Left ventricle myocardium inferior (tissue), 1 donor: ENCODE results near the gene RPL27A. TPM values are rescaled to one million over a fixed set of nuclear protein-coding genes. Genes with fewer than 3 reads are reported as not detected.
A peak's percentile ranks its signal among the peaks of the same experiment; 100 is the strongest.

Source experiments
- DNase-seq: peaks from one replicate; pipeline ENCODE4 v3.0.0-alpha.2; 2020
- H3K27ac ChIP-seq: fragments of 200-600 bp; replicated peaks from 2 replicates; pipeline ENCODE4 v1.8.0; 2021
- H3K27me3 ChIP-seq: fragments of 200-600 bp; 2 replicates; pipeline ENCODE4 v1.8.0; 2021; ENCODE audit warnings: low read depth
- H3K36me3 ChIP-seq: fragments of 200-600 bp; 2 replicates; pipeline ENCODE4 v1.8.0; 2021
- H3K4me1 ChIP-seq: fragments of 200-600 bp; 2 replicates; pipeline ENCODE4 v1.8.0; 2021
- H3K4me3 ChIP-seq: fragments of 200-600 bp; 2 replicates; pipeline ENCODE4 v1.8.0; 2021; ENCODE audit warnings: mild to moderate bottlenecking, moderate library complexity
- H3K9me3 ChIP-seq: fragments of 200-600 bp; replicated peaks from 2 replicates; pipeline ENCODE4 v1.8.0; 2021
- intact Hi-C: fragments of 100-400 bp; cut with micrococcal nuclease; formaldehyde crosslinking; loops from one replicate; pipeline ENCODE4 v1.11.0; 2022
- long read RNA-seq: library from polyadenylated mRNA; unstranded; transcript quantifications from one replicate; pipeline ENCODE4 v2.0.0, GENCODE V29; 2021
- total RNA-seq: library from RNA; stranded (reverse); fragmentation: NEBNext Ultra II Directional; extraction: Animal tissue kit (Norgen Biotek cat#: 25700); gene quantifications from one replicate; pipeline ENCODE4 v1.2.1, GENCODE V29; 2021
- TF ChIP-seq, protein P1 (sequence below): fragments of 200-600 bp; IDR thresholded peaks from 2 replicates; pipeline ENCODE4 v1.8.0; 2021; ENCODE audit warnings: antibody characterized with exemption, mild to moderate bottlenecking, borderline replicate concordance
- donor health status: DM: no; HTN: yes; CAD: no; lungs with severe emphysema.

RPL27A gene
- total RNA-seq, result 597 TPM
- long read RNA-seq, full-length matches to known transcripts, result 203 of 208 reads
- long read RNA-seq, partial matches to known transcripts, result 3 of 208 reads
- long read RNA-seq, other reads (novel, unspliced or antisense), result 2 of 208 reads

GRCh38 chr11:8682303-8683114 lies at the start of gene RPL27A, which contains the start of gene TRIM66:
Gene RPL27A (plus strand): TSS chr11:8682792. CDS start chr11:8682814, 22 bp downstream.
Gene TRIM66 (minus strand): TSS chr11:8682665. CDS start chr11:8672274, 10,391 bp downstream.
- Histone ChIP-seq H3K9me3 (no peaks in the 10 kb centered on the region), H3K36me3 (peaks cover 36% of the 10 kb centered on the region), H3K27me3 (no peaks in the 10 kb centered on the region), H3K4me3 (peak within 1 kb of the TSS; percentile 95), H3K4me1 (peaks cover 43% of the 10 kb centered on the region), H3K27ac (peak within 1 kb of the TSS; percentile 98)
- DNase-seq, result peak; percentile 99
- TF ChIP-seq, protein P1, sequence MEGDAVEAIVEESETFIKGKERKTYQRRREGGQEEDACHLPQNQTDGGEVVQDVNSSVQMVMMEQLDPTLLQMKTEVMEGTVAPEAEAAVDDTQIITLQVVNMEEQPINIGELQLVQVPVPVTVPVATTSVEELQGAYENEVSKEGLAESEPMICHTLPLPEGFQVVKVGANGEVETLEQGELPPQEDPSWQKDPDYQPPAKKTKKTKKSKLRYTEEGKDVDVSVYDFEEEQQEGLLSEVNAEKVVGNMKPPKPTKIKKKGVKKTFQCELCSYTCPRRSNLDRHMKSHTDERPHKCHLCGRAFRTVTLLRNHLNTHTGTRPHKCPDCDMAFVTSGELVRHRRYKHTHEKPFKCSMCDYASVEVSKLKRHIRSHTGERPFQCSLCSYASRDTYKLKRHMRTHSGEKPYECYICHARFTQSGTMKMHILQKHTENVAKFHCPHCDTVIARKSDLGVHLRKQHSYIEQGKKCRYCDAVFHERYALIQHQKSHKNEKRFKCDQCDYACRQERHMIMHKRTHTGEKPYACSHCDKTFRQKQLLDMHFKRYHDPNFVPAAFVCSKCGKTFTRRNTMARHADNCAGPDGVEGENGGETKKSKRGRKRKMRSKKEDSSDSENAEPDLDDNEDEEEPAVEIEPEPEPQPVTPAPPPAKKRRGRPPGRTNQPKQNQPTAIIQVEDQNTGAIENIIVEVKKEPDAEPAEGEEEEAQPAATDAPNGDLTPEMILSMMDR, result peak; percentile 38
- intact Hi-C loops, result no loop called here

GRCh38 chr11:8634498-8634897 lies 48.1 kb upstream of the RPL27A start:
- no peaks in the 10 kb centered on the region for H3K4me1 ChIP-seq
- TF ChIP-seq, protein P1, result no peak
- H3K4me3 ChIP-seq, result no peak overlapping the region
- no peaks in the 10 kb centered on the region for H3K27me3 ChIP-seq
- intact Hi-C loops, result no loop called here
- peaks cover 8% of the 10 kb centered on the region for H3K9me3 ChIP-seq
- DNase-seq, result no peak
- H3K27ac ChIP-seq, result no peak overlapping the region
- peaks cover 57% of the 10 kb centered on the region for H3K36me3 ChIP-seq

DNA sequence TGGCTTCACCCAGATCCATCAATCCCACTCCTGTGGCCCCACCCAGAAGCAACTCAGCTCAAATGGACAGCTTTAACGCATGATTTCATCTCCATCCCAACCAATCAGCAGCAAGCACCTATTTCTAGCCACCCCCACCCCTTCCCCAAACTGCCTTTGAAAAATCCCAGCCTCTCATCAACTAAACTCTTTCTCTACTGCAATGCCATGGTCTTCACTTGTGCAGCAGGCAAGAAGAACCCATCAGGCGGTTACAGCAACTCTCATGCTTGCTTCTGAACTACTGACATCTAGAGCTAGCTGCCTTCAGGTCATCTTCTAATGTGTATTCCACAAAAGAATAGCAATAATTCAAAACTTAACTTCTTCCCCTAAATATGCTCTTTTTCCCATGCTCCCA lies 46.5 kb upstream of the RPL27A start:
- peaks cover 67% of the 10 kb centered on the region for H3K36me3 ChIP-seq
- H3K4me1 ChIP-seq, result no peaks in the 10 kb centered on the region
- intact Hi-C loops, result no loop called here

DNA sequence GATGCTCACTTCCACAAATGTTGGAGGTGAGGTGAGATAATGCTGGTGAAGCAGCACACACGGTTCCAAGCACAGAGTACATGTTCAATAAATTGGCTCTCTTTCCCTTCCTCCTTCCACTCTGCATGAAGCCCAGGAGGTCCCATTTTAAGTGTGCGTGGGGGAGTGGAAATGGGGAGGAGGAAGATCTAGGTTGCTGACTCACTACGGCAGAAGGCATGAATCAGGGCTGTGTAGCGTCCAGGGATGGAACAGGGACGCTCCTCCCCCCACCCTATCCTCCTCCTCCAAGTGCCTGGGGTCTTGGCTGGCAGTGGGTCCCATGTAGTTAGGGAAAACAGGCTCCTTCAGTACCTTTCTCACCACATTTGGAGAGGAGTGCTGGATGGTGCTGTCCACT lies 44.3 kb upstream of the RPL27A start:
- H3K36me3 ChIP-seq, result peaks cover 76% of the 10 kb centered on the region

More for the DNA sequence above, 46.5 kb upstream of the RPL27A start:
- TF ChIP-seq, protein P1, result no peak
- H3K27ac ChIP-seq, result no peak overlapping the region
- no peak overlapping the region for H3K4me3 ChIP-seq
- H3K9me3 ChIP-seq, result peaks cover 8% of the 10 kb centered on the region
- DNase-seq, result no peak
- no peaks in the 10 kb centered on the region for H3K27me3 ChIP-seq

DNA sequence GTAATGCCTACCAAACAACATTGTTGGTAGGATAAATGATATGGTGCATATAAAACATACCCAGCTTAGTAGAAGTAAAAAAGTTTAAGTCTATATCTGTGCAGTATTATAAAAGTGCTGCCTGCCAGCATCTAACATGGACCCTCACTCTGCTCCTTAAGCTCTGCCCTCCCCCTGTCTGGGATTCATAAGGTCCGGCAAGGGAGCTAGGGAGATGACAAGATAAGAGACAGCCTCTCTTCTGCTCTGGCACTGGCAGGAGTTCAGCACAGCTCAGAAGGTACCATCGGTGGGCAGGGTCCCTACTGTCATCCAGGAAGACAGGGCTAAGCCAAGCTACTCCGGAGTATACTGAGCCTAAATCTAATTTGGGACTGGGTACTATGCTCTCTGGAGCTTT lies 42.9 kb upstream of the RPL27A start:
- TF ChIP-seq, protein P1, result no peak
- H3K36me3 ChIP-seq, result peaks cover 71% of the 10 kb centered on the region

More for the DNA sequence above, 44.3 kb upstream of the RPL27A start:
- Histone ChIP-seq H3K9me3 (peaks cover 8% of the 10 kb centered on the region), H3K27ac (no peak overlapping the region), H3K27me3 (no peaks in the 10 kb centered on the region), H3K4me3 (no peak overlapping the region), H3K4me1 (no peaks in the 10 kb centered on the region)
- DNase-seq, result no peak
- TF ChIP-seq, protein P1, result no peak
- intact Hi-C loops, result no loop called here

More for the DNA sequence above, 42.9 kb upstream of the RPL27A start:
- Histone ChIP-seq H3K4me3 (no peak overlapping the region), H3K27me3 (no peaks in the 10 kb centered on the region), H3K27ac (no peak overlapping the region), H3K4me1 (no peaks in the 10 kb centered on the region), H3K9me3 (peaks cover 8% of the 10 kb centered on the region)
- DNase-seq, result no peak
- intact Hi-C loops, result no loop called here
